ENCODE results near the gene CNIH2.

DNA sequence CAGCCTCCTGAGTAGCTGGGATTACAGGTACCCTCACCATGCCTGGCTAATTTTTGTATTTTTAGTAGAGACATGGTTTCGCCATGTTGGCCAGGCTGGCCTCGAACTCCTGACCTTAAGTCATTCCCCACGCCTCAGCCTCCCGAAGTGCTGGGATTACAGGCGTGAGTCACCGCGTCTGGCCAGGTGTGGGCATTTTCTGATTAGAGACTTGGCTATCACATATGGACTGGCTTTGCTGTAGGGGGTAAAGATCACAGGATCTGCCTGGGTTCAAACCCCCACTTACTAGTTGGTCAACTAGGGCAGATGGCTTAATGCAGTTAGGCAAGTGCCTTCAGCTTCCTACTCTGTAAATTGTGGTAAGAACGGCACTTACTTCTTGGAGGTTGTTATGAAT is 32.3 kb downstream of the CNIH2 start:
- TF ChIP-seq TAF1 (IDR thresholded peaks at IDR 0.05; ENCODE audit: borderline replicate concordance, low read depth, low read length) (no peak), POLR2A (IDR thresholded peaks at IDR 0.05; ENCODE audit: low read depth, low read length) (no peak)
